ENCODE data around the gene CYP26A1. TPM values are rescaled to one million over a fixed set of nuclear protein-coding genes. Genes with fewer than 3 reads are reported as not detected.
"Not testable (repeated sequence)": the region's sequence is repeated elsewhere in the genome, so short reads cannot be mapped to it uniquely, and the experiment has no call there.

Gene CYP26A1
- total RNA-seq, 2 donors from 2014 or later = not detected

DNA sequence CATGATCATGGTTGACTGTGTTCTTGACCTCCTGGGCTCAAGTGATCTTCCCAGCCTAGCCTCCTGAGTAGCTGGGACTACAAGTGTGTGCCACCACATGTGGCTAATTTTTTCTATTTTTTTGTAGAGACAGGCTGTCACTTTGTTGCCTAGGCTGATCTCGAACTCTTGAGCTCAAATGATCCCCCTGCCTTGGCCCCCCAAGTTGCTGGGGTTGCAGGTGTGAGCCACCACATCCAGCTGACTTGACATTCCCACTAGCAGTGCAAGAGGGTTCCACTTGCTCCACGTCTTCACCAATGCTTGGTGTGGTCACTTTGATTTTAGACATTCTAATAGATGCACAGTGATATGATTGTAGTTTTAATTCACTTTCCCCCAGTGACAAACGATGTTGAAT lies 25.1 kb downstream of the CYP26A1 start:
- DNase-seq (no peak), ATAC-seq (no peak)
- intact Hi-C loops (cut with DNase I, micrococcal nuclease) = no loop called here

GRCh38 chr10:93099670-93100069 lies 26.0 kb downstream of the CYP26A1 start:
- DNase-seq = no peak
- intact Hi-C loops (cut with DNase I, micrococcal nuclease) = no loop called here
- ATAC-seq = no peak

DNA sequence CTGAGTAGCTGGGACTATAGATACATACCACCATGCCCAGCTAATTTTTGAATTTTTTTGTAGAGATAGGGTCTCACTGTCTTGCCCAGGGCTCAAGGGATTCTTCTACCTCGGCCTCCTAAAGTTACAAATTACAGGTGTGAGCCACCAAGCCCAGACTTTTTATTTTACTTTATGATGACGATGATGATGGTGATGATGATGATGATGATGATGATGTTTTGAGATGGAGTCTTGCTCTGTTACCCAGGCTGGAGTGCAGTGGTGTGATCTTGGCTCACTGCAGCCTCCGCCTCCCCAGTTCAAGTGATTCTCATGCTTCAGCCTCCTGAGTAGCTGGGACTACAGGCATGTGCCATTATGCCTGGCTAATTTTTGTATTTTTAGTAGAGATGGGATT lies 27.5 kb downstream of the CYP26A1 start:
- DNase-seq; ATAC-seq; intact Hi-C loops (cut with DNase I, micrococcal nuclease): not testable (repeated sequence)

DNA sequence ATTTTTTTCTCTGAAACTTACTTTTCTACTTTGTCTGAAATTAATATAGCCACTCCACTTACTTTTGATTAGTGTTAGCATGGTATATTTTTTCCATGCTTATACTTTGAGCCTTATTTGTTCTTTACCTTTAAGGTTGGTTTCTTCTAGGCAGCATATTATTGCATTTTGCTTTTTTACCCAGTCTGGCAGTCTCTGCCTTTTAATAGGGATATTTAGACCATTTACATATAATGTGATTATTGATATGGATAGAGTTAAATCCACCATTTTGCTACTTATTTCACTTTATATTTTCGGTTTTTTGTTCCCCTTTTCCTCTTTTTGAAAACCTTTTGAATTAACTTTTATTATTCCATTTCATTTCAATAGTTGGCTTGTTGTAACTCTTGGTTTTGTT lies 30.3 kb downstream of the CYP26A1 start:
- DNase-seq = no peak
- ATAC-seq = no peak
- intact Hi-C loops (cut with DNase I, micrococcal nuclease) = no loop called here

- ATAC-seq = no peak
- no peak for DNase-seq
- intact Hi-C loops (cut with DNase I, micrococcal nuclease) = no loop called here
These were observed 33.0 kb downstream of the CYP26A1 start for GRCh38 chr10:93106631-93107072.

DNA sequence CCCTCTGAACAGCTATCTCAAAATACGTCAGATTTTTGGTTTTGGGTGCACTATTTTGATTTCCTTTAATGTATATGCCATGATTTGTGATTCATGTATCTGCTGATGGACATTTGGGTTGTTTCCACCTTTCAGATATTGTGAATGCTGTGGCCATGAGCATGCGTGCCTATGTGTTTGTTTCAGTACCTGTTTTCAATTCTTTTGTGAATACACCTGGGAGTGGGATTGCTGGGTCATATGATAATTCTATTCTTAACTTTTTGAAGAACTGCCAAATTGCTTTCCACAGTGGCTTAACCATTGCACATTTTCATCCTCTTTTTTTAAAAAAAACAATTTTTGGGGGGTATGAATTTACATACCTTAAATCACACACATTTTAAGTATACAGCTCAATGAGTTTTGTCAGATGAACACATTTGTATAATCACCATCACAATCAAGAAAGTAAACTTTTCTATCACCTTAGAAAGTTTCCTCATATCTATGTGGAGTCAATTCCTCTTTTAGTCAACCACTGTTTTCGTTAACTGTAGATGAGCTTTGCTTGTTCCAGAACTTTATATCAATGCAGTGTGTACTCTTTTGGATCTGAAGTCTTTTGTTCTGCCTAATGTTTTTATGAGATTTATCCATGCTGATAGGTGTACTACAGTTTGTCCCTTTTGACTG lies 36.9 kb downstream of the CYP26A1 start:
- ATAC-seq = no peak

GRCh38 chr10:93113042-93113441 lies 39.3 kb downstream of the CYP26A1 start:
- DNase-seq = no peak
- intact Hi-C loops (cut with DNase I, micrococcal nuclease) = loop anchor here in 1 of 2 donors (10.0 kb wide), 1 partner anchor 172 kb away; no protein-coding TSS in a partner anchor
- peak; percentile 89 for ATAC-seq

More for the DNA sequence above, 36.9 kb downstream of the CYP26A1 start:
- intact Hi-C loops (cut with DNase I, micrococcal nuclease) = loop anchor here in 1 of 2 donors (10.0 kb wide), 1 partner anchor 174 kb away; no protein-coding TSS in a partner anchor
- no peak for DNase-seq

DNA sequence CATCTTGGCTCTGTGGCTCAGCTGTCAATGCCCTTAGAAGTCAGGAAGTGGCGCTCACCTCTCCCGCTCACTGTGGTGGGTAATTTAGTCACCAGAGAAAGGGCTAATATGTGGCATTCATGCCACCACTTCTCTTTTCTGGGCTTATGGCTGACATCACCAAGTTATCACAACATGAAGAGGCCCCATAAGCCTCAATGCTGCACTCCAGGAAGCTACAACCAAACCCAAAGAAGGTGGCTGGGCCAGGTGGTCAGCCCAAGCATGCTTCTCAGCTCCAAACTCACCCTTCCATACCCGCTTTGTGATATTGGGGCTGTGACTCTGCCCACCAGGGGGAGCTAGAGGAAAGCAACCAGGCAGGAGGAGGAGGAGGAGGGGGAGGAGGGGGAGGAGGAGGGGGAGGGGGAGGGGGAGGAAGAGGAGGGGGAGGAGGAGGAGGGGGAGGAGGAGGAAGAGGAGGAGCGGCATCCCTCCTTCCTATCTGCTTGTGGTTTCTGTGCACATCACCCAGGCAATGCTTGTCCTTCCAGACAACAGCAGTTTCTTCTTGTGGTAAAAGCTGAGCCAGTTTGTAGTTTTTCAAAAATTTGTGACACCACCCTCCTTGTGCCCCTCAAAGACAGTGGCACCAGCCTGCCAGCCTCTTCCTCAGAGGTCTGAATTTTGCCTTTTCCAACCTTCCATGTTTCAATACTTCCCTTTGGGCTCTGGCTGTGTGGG lies 42.1 kb downstream of the CYP26A1 start:
- DNase-seq (peak; percentile 54 to 86), ATAC-seq (peak; percentile 83)
- intact Hi-C loops (cut with DNase I, micrococcal nuclease) = loop anchor here in 1 of 2 donors (10.0 kb wide), 1 partner anchor 169 kb away; no protein-coding TSS in a partner anchor

DNA sequence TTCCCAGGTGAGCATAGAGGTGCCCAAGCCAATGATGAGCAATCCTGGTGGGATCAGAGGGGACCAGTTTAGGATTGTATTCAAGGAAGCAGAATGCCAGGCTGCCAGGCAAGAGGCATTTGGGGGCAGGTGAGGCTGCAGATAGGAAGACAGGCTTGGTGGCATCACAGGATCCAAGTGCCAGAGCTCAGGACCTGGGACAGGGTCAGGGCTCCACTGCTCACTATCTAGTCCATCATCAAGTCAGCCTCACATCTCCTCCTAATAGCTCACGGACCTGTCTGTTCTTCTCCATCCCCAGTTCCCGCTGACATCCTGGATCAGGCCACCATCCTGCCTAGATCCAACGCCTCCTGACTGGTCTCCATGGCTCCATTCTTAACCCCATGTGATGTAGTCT lies 47.6 kb downstream of the CYP26A1 start:
- no peak for ATAC-seq

DNA sequence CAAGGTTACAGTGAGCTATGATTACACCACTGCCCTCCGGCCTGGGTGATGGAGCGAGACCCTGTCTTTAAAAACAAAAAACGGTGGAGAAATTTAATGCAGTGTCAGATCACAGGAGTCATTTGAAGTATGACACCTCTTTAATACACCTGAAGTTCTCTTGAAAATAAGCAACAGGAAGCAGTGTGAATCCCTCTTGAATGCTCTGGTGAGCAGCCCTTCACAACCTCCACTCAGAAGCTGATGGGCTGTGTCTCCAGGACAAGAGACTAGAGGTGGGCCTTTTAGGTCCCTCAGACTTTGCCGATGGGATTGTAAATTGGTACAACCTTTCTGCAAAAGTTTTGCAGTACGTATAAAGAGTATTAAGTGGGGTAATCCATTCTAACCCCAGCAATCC lies 50.1 kb downstream of the CYP26A1 start:
- DNase-seq = no peak
- intact Hi-C loops (cut with DNase I, micrococcal nuclease) = no loop called here

More for the DNA sequence above, 47.6 kb downstream of the CYP26A1 start:
- intact Hi-C loops (cut with DNase I, micrococcal nuclease) = no loop called here
- no peak for DNase-seq

DNA sequence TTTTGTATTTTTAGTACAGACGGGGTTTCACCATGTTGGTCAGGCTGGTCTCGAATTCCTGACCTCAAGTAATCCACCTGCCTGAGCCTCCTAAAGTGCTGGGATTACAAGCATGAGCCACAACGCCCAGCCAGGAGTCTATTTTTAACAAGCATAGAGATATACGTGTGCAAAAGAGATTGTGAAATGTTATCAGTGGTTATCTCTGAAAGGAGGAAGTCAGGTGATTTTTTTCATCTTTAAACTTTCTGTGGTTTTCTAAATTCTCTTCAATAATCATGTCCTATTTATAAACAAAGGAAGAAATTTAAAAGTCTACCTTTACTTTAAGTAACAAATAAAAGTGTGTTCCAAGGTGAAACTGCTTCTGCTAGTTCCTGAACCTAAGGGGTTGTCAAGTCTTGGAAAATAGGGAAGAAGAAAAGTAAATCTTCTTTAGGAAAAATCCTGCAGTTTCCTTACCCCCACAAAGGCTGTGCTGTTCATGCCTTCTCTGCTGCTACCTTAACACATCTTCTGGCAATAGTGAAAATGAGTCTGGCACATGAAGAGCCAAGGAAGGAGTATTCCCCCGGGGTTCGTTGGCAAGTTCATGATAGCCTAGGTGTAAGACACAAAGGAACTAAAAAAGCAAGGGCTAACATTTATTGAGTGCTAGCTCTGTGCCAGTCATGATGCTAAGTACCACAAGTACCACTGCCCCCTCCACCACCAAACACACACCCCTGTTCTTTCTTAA lies 51.1 kb downstream of the CYP26A1 start:
- ATAC-seq (peak; percentile 74), DNase-seq (peak in 1 of 2 donors; percentile 50)
- intact Hi-C loops (cut with DNase I, micrococcal nuclease) = no loop called here

More for the DNA sequence above, 50.1 kb downstream of the CYP26A1 start:
- no peak for ATAC-seq

GRCh38 chr10:93125966-93126365 lies 52.3 kb downstream of the CYP26A1 start:
- DNase-seq (no peak), ATAC-seq (peak; percentile 27)
- intact Hi-C loops (cut with DNase I, micrococcal nuclease) = no loop called here

DNA sequence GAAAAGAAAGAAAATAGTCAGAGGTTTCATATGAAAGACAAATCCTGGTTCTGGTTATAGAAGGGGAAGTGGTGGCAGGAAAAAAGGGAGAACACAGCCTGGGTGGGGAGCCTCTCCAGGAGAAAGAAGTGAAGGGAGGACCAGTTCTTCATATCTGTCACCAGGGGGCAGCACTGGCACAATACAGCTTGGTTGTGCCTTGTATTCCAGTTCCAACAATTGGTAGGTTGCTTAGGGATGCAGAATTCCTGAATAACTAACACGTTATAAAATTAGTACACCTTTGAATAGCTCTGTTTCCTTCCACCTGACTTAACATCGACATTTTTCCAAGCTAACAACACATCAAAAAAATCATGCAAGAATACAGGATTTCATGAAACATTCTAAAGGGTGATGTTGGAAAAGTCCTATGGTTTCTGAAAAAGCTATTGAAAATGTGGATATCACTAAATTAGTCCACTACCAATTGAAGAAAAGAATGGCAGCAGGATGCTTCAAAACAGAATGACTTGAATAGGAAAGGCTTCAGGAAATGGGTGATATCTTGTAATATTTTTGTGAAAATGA lies 52.9 kb downstream of the CYP26A1 start:
- intact Hi-C loops (cut with DNase I, micrococcal nuclease) = no loop called here

More for the DNA sequence above, 52.9 kb downstream of the CYP26A1 start:
- no peak for ATAC-seq
- DNase-seq = no peak

Other genes starting within 250 kb of the CYP26A1 start
- gene EXOC6, start 225.4 kb upstream of the CYP26A1 start, total RNA-seq = 10 to 100 TPM; 13.2 to 13.6 TPM
- gene CYP26C1, start 13.1 kb upstream of the CYP26A1 start, total RNA-seq = under 1 TPM in 1 of 2 donors, not detected in 1; 0.14 TPM